Mesenchymal stem cell (in vitro differentiated cells and primary cell): ENCODE measurements around the gene PRR23C.

Source experiments
- DNase-seq: peaks from one replicate; pipeline ENCODE4 v3.0.0-alpha.2; 2013
- H2AFZ ChIP-seq: one replicate; pipeline ENCODE4 v1.6.1; 2013; ENCODE audit warnings: low read depth, mild to moderate bottlenecking, control low read depth, inconsistent platforms, low read length, moderate library complexity
- H2AK5ac ChIP-seq: 2 replicates; pipeline ENCODE4 v1.6.1; 2013; ENCODE audit warnings: low read length, moderate library complexity, mild to moderate bottlenecking, inconsistent platforms; ENCODE audit not compliant: severe bottlenecking
- H2BK120ac ChIP-seq: one replicate; pipeline ENCODE4 v1.6.1; 2013; ENCODE audit warnings: low read depth, mild to moderate bottlenecking, inconsistent platforms, low read length, moderate library complexity
- H2BK12ac ChIP-seq, 2 experiments: one replicate each; pipeline ENCODE4 v1.6.1; 2013; ENCODE audit warnings: inconsistent platforms in 2 of 2, low read length in 2 of 2, mild to moderate bottlenecking in 2 of 2, moderate library complexity in 2 of 2, control low read depth in 1 of 2
- H2BK15ac ChIP-seq: one replicate; pipeline ENCODE4 v1.6.1; 2013; ENCODE audit warnings: mild to moderate bottlenecking, low read depth, inconsistent platforms; ENCODE audit not compliant: poor library complexity, severe bottlenecking
- H2BK5ac ChIP-seq: 2 replicates; pipeline ENCODE4 v1.6.1; 2013; ENCODE audit warnings: low read depth, mild to moderate bottlenecking, low read length, control low read depth, inconsistent platforms; ENCODE audit not compliant: poor library complexity, severe bottlenecking
- H3K14ac ChIP-seq, 2 experiments: one replicate each; pipeline ENCODE4 v1.6.1; 2013; ENCODE audit warnings: inconsistent platforms in 2 of 2, low read length in 2 of 2, control low read depth in 1 of 2, mild to moderate bottlenecking in 1 of 2, moderate library complexity in 1 of 2
- H3K18ac ChIP-seq, 2 experiments: one replicate each; pipeline ENCODE4 v1.6.1; 2013; ENCODE audit warnings: inconsistent platforms in 2 of 2, low read length in 2 of 2, control low read depth in 1 of 2, low read depth in 1 of 2, mild to moderate bottlenecking in 1 of 2
- H3K23ac ChIP-seq, 2 experiments: one replicate each; pipeline ENCODE4 v1.6.1; 2013; ENCODE audit warnings: inconsistent platforms in 2 of 2, low read length in 2 of 2, mild to moderate bottlenecking in 2 of 2, moderate library complexity in 2 of 2, control low read depth in 1 of 2
- H3K27ac ChIP-seq: 2 replicates; pipeline ENCODE4 v1.5.1; 2013; ENCODE audit warnings: mild to moderate bottlenecking, moderate library complexity, low read length, control low read depth, inconsistent platforms; ENCODE audit not compliant: poor library complexity, severe bottlenecking
- H3K27me3 ChIP-seq, 2 experiments: 2 replicates each; pipeline versions ENCODE4 v1.6.1 to v1.7.0; 2013; ENCODE audit warnings: low read length in 2 of 2, mild to moderate bottlenecking in 2 of 2, moderate library complexity in 2 of 2, control low read depth in 1 of 2, inconsistent platforms in 1 of 2; ENCODE audit not compliant: control insufficient read depth in 1 of 2, insufficient read depth in 1 of 2
- H3K36me3 ChIP-seq, 2 experiments: 2 replicates each; pipeline versions ENCODE4 v1.6.1 to v1.7.0; 2013; ENCODE audit warnings: low read length in 2 of 2, control low read depth in 1 of 2, inconsistent platforms in 1 of 2, low read depth in 1 of 2, mild to moderate bottlenecking in 1 of 2; ENCODE audit not compliant: insufficient read depth in 2 of 2, control insufficient read depth in 1 of 2
- H3K4ac ChIP-seq, 2 experiments: one replicate each; pipeline ENCODE4 v1.6.1; 2013; ENCODE audit warnings: inconsistent platforms in 2 of 2, low read length in 2 of 2, mild to moderate bottlenecking in 2 of 2, moderate library complexity in 2 of 2, control low read depth in 1 of 2, low read depth in 1 of 2
- H3K4me1 ChIP-seq: 2 replicates; pipeline ENCODE4 v1.6.1; 2013; ENCODE audit warnings: low read depth, low read length, control low read depth; ENCODE audit not compliant: control insufficient read depth, insufficient read depth
- H3K4me2 ChIP-seq: 2 replicates; pipeline ENCODE4 v1.6.1; 2013; ENCODE audit warnings: low read length, mild to moderate bottlenecking, inconsistent platforms; ENCODE audit not compliant: poor library complexity, severe bottlenecking
- H3K4me3 ChIP-seq, 2 experiments: 2 replicates each; pipeline versions ENCODE4 v1.5.1 to v1.7.0; 2013; ENCODE audit warnings: low read length in 2 of 2, mild to moderate bottlenecking in 2 of 2, control low read depth in 1 of 2, low read depth in 1 of 2; ENCODE audit not compliant: insufficient read depth in 1 of 2
- H3K79me1 ChIP-seq: replicated peaks from 2 replicates; pipeline ENCODE4 v1.6.1; 2013; ENCODE audit warnings: mild to moderate bottlenecking, control low read depth, low read length, inconsistent platforms; ENCODE audit not compliant: poor library complexity, severe bottlenecking
- H3K9ac ChIP-seq: 2 replicates; pipeline ENCODE4 v1.7.0; 2013; ENCODE audit warnings: mild to moderate bottlenecking, low read length, moderate library complexity
- H3K9me3 ChIP-seq: 2 replicates; pipeline ENCODE4 v1.7.0; 2013; ENCODE audit warnings: mild to moderate bottlenecking, low read length; ENCODE audit not compliant: control insufficient read depth
- H4K8ac ChIP-seq: one replicate; pipeline ENCODE4 v1.6.1; 2013; ENCODE audit warnings: inconsistent platforms, mild to moderate bottlenecking, low read length, moderate library complexity
- H4K91ac ChIP-seq: one replicate; pipeline ENCODE4 v1.6.1; 2013; ENCODE audit warnings: mild to moderate bottlenecking, low read length, inconsistent platforms
- WGBS: methylation state at CpG from one replicate; pipeline ENCODE4 v1.1.7; 2013; ENCODE audit warnings: mixed read lengths; 5-methylcytosine and 5-hydroxymethylcytosine counted together

The PRR23C gene

DNA sequence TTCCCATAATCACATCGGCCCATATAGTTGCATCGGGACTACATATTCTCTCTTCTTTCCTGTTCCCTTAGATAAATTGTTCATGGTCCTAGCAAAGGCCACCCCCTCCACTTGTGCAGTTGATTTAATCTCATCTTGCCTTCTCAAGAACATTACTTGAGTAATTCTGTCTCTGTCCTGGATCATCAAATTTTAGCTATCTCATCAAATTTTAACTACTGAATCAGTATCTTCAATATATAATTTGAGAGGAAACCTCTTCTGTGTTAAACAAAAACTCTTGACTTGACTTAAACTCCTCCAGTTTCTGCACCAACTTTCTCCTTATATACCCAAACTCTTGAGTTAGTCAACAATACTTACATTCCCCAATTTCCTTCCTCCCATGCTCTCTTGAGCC lies 19.7 kb downstream of the PRR23C start:
- Histone ChIP-seq H2AK5ac (no peak overlapping the region), H3K23ac (no peak overlapping the region), H3K9me3 (no peaks in the 10 kb centered on the region), H4K8ac (no peak overlapping the region), H4K91ac (no peak overlapping the region), H3K4me3 (no peak overlapping the region), H3K14ac (no peak overlapping the region), H2BK12ac (no peak overlapping the region), H2AFZ (no peak overlapping the region), H3K4me1 (no peaks in the 10 kb centered on the region), H3K4me2 (no peak overlapping the region), H3K9ac (no peak overlapping the region), H3K4ac (no peak overlapping the region), H2BK5ac (no peak overlapping the region), H2BK15ac (no peak overlapping the region), H3K27ac (no peak overlapping the region), H2BK120ac (no peak overlapping the region), H3K79me1 (no peaks in the 10 kb centered on the region), H3K18ac (no peak overlapping the region), H3K27me3 (no peaks in the 10 kb centered on the region), H3K36me3 (no peaks in the 10 kb centered on the region)
- 82% methylated on average over 2 of the region's 2 CpGs for WGBS
- DNase-seq: no peak

DNA sequence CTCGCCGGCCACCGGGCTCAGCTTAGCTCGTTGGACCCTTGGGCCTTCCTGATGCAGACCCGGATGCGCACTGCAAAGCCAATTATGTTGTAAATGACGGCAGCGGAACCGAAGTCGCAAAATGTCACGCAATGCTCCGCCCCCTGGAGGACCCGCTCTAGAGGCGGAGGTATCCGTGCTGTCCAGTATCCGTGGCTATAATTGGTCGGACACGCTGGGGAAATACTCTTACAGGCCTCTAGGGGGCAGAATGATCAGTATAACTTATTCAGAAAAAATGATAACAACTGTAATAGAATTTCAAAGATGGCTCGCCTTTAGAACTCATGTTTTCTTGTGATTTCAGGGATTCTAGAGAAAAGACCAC lies 23.8 kb downstream of the PRR23C start, which contains the start of gene PRR23B:
Gene PRR23B, minus strand, starts transcription at position 59 of the 367 bp plus-strand sequence. CDS start 265 bp downstream, outside the sequence.
- Histone ChIP-seq H3K27me3 (no peaks in the 10 kb centered on the region), H3K27ac (no peak within 1 kb of the TSS), H3K23ac (no peak within 1 kb of the TSS), H3K4me3 (no peak within 1 kb of the TSS), H4K91ac (no peak within 1 kb of the TSS), H3K79me1 (no peaks in the 10 kb centered on the region), H3K4me1 (no peaks in the 10 kb centered on the region), H2BK120ac (no peak within 1 kb of the TSS), H4K8ac (no peak within 1 kb of the TSS), H2AK5ac (no peak within 1 kb of the TSS), H3K4ac (no peak within 1 kb of the TSS), H3K9me3 (no peaks in the 10 kb centered on the region), H3K9ac (no peak within 1 kb of the TSS), H2BK12ac (no peak within 1 kb of the TSS), H2BK5ac (no peak within 1 kb of the TSS), H3K36me3 (no peaks in the 10 kb centered on the region), H3K4me2 (no peak within 1 kb of the TSS), H3K18ac (no peak within 1 kb of the TSS), H3K14ac (no peak within 1 kb of the TSS), H2AFZ (no peak within 1 kb of the TSS), H2BK15ac (no peak within 1 kb of the TSS)
- 93% methylated on average over 17 of the region's 19 CpGs for WGBS
- no peak for DNase-seq

DNA sequence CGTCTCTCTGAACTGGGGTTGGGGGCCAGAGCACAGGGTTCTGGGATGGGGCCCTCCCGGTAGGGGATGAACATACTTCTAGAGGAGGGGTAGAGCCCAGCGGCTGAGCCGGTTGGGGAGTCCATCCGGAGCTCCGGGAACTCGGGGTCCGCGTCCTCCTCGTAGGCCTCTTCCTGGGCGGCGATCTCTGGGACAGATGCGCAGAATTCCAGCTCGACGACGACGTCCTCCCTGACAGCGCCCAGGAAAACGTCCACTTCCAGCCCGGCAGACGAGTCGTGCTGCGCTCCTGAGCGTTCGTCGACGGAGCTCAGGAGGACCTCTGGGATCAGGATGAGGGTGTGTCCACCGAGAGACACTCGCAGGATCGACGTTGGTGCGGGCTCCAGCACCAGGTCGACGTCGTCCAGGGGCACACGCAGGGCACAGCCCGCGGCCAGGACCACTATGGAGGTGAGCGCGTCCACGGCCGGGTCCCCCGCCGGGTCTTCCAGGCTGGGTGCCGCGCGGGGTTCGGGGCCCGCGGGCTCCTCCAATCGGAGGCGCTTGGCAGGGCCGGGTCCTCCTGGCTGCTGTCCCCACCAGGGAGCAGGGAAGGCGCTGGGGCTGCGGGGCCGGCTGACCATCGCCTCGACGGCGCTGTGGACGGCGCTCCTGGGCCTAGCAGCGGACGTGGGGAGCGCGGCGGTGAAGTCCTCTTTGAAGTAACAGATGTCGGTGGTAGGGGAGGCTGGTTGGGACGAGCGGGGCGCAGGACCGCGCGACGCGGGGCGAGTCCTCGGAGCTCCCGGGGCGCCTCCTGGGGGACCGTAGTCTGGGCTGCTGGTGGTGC lies 24.4 kb downstream of the PRR23C start:
- no peak overlapping the region for H2BK120ac ChIP-seq
- H3K18ac ChIP-seq: no peak overlapping the region
- H2AK5ac ChIP-seq: no peak overlapping the region
- DNase-seq: no peak
- no peaks in the 10 kb centered on the region for H3K4me1 ChIP-seq
- H3K79me1 ChIP-seq: no peaks in the 10 kb centered on the region
- no peak overlapping the region for H4K8ac ChIP-seq
- H3K27me3 ChIP-seq: no peaks in the 10 kb centered on the region
- H2BK15ac ChIP-seq: no peak overlapping the region
- no peak overlapping the region for H3K4me2 ChIP-seq
- 96% methylated on average over 81 of the region's 81 CpGs for WGBS
- no peak overlapping the region for H2AFZ ChIP-seq
- no peaks in the 10 kb centered on the region for H3K9me3 ChIP-seq
- H2BK5ac ChIP-seq: no peak overlapping the region
- no peaks in the 10 kb centered on the region for H3K36me3 ChIP-seq
- H3K4me3 ChIP-seq: no peak overlapping the region
- no peak overlapping the region for H4K91ac ChIP-seq
- H3K27ac ChIP-seq: no peak overlapping the region
- H3K4ac ChIP-seq: no peak overlapping the region
- H3K14ac ChIP-seq: no peak overlapping the region
- no peak overlapping the region for H2BK12ac ChIP-seq
- H3K23ac ChIP-seq: no peak overlapping the region
- H3K9ac ChIP-seq: no peak overlapping the region

DNA sequence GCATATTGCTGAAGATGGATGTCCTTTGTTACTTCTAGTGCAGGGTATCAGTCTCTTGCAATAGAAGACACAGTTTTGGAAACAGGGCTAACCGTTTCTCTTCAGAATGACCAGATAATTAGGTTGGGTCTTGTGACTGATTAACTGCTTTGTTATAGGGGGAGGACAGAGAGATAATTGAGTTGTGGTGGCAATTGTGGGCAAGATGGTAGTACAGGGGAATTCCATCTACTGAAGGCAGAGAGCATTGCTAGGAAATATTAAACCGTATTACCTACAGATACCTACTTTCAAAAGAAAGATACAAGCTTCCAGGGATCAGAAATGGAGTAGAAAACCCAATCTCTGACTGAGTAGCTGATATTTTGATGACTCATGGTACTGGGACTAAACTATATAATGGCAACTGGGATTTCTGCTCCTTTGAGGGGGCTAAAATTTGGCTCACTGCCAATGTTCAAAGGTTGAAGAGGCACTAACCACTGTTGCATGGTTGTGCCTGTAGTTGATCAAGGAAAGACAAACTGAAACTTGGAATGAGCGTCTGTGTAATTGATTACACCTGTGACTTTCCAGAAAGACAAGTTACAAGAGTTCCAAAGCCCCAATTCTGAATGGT lies 28.2 kb downstream of the PRR23C start:
- Histone ChIP-seq H3K4me1 (no peaks in the 10 kb centered on the region), H3K4me2 (no peak overlapping the region), H2BK120ac (no peak overlapping the region), H3K14ac (no peak overlapping the region), H2BK15ac (no peak overlapping the region), H3K27ac (no peak overlapping the region), H2BK12ac (no peak overlapping the region), H3K18ac (no peak overlapping the region), H2AFZ (no peak overlapping the region), H3K4ac (no peak overlapping the region), H3K27me3 (no peaks in the 10 kb centered on the region), H3K9me3 (peaks cover 12% of the 10 kb centered on the region), H4K91ac (no peak overlapping the region), H3K9ac (no peak overlapping the region), H3K23ac (no peak overlapping the region), H2BK5ac (no peak overlapping the region), H2AK5ac (no peak overlapping the region), H3K79me1 (no peaks in the 10 kb centered on the region), H4K8ac (no peak overlapping the region), H3K4me3 (no peak overlapping the region), H3K36me3 (no peaks in the 10 kb centered on the region)
- 72% methylated on average over 2 of the region's 3 CpGs for WGBS
- no peak for DNase-seq
